GM19099 (cell line): ENCODE data around the gene SLC6A17.

ENCODE experiments used
- POLR2A ChIP-seq: IDR thresholded peaks from 3 replicates; pipeline ENCODE4 v1.6.1; 2011; ENCODE audit warnings: low read depth; ENCODE audit not compliant: insufficient read length; ENCODE audit errors: extremely low read depth

SLC6A17 gene

GRCh38 chr1:110158261-110158660, 8.0 kb downstream of the SLC6A17 start:
- no peak for TF ChIP-seq POLR2A

GRCh38 chr1:110159168-110159567, 8.9 kb downstream of the SLC6A17 start:
- TF ChIP-seq POLR2A: no peak

- TF ChIP-seq POLR2A: no peak
Observed at GRCh38 chr1:110160538-110161100, 10.3 kb downstream of the SLC6A17 start.

GRCh38 chr1:110161165-110161564, 10.9 kb downstream of the SLC6A17 start:
- no peak for TF ChIP-seq POLR2A

- no peak for TF ChIP-seq POLR2A
Observed at GRCh38 chr1:110161849-110162248, 11.6 kb downstream of the SLC6A17 start.

GRCh38 chr1:110163591-110163990, 13.3 kb downstream of the SLC6A17 start:
- TF ChIP-seq POLR2A: no peak

GRCh38 chr1:110164725-110165350, 14.5 kb downstream of the SLC6A17 start:
- no peak for TF ChIP-seq POLR2A

- TF ChIP-seq POLR2A: no peak
Observed at GRCh38 chr1:110165761-110166231, 15.5 kb downstream of the SLC6A17 start.

GRCh38 chr1:110166861-110167260, 16.6 kb downstream of the SLC6A17 start:
- no peak for TF ChIP-seq POLR2A

GRCh38 chr1:110170766-110171733, 20.8 kb downstream of the SLC6A17 start:
- no peak for TF ChIP-seq POLR2A

- TF ChIP-seq POLR2A: no peak
Observed at GRCh38 chr1:110172001-110172400, 21.7 kb downstream of the SLC6A17 start.

- no peak for TF ChIP-seq POLR2A
Observed at GRCh38 chr1:110173466-110174105, 23.3 kb downstream of the SLC6A17 start.

- no peak for TF ChIP-seq POLR2A
Observed at GRCh38 chr1:110174961-110175360, 24.7 kb downstream of the SLC6A17 start.

GRCh38 chr1:110176299-110176956, 26.1 kb downstream of the SLC6A17 start:
- TF ChIP-seq POLR2A: no peak
